Activated CD4-positive, alpha-beta memory T cell treated with anti-CD3 and anti-CD28 coated beads for 36 hours (primary cell): ENCODE measurements around the gene MAST4. TPM values are rescaled to one million over a fixed set of nuclear protein-coding genes. Genes with fewer than 3 reads are reported as not detected.

Experiments used
- CTCF ChIA-PET: fragments of 350-600 bp; sonication (Branson Sonifier 250); formaldehyde crosslinking; loops from one replicate; lab custom pipeline; 2021; ENCODE audit warnings: antibody characterized with exemption, inconsistent platforms; lab: Charles Lee
- POLR2A ChIA-PET: fragments of 350-600 bp; sonication (Branson Sonifier 250); formaldehyde crosslinking; loops from one replicate; lab custom pipeline; 2021; ENCODE audit warnings: antibody characterized with exemption; lab: Charles Lee
- DNase-seq: peaks from one replicate; pipeline ENCODE4 v3.0.0-alpha.2; 2020
- H3K27ac Mint-ChIP-seq: one replicate; pipeline ENCODE4 v1.8.0; 2021; ENCODE audit warnings: mixed read lengths
- H3K27me3 Mint-ChIP-seq: one replicate; pipeline ENCODE4 v1.8.0; 2021; ENCODE audit warnings: mixed read lengths
- H3K36me3 Mint-ChIP-seq: one replicate; pipeline ENCODE4 v1.8.0; 2021; ENCODE audit warnings: mixed read lengths
- H3K4me1 Mint-ChIP-seq: one replicate; pipeline ENCODE4 v1.8.0; 2021; ENCODE audit warnings: low read depth, mixed read lengths
- H3K4me3 Mint-ChIP-seq: one replicate; pipeline ENCODE4 v1.8.0; 2021; ENCODE audit warnings: mild to moderate bottlenecking, mixed read lengths
- H3K9me3 Mint-ChIP-seq: one replicate; pipeline ENCODE4 v1.8.0; 2021; ENCODE audit warnings: mixed read lengths
- intact Hi-C: fragments of 100-400 bp; cut with micrococcal nuclease; formaldehyde crosslinking; loops from one replicate; pipeline ENCODE4 v1.15.1; 2023
- total RNA-seq, 2 experiments: library from RNA; stranded (reverse); gene quantifications; one replicate each; pipeline ENCODE4 v1.2.3, GENCODE V29; 2021

Gene MAST4
- total RNA-seq, 2 experiments from 2014 or later = 30.2 to 30.3 TPM

DNA sequence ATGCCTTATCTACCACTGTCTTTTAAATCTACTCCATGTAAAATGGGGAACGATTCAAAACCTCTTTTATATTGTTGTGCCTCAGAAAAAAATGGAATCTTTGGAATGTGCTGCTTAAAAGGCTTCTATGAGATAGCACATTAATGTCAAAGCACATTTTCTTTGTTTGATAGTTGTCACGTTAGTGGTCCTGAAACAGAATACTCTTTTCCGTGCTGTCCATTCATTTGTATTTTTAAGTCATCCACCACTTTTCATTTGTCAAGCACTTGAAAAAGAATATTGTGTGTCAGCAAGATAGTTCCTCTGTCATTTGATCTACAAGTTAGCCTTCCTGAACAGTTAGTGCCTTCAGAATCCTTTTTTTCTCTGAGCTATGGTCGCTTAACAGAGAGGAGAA is 246.9 kb downstream of the MAST4 start:
- Mint-ChIP-seq H3K36me3 (no peaks in the 10 kb centered on the region), H3K27ac (no peak overlapping the region), H3K4me1 (peaks cover 52% of the 10 kb centered on the region), H3K4me3 (no peak overlapping the region), H3K27me3 (peaks cover 29% of the 10 kb centered on the region), H3K9me3 (no peaks in the 10 kb centered on the region)
- ChIA-PET POLR2A (interaction anchor here (0.7 to 1.7 kb wide), 2 partner anchors 14 to 18 kb away, joined by 3 to 5 read pairs; no protein-coding TSS in a partner anchor), CTCF (interaction anchor here (1.1 to 4.7 kb wide), 5 partner anchors 14 to 535 kb away, joined by 3 to 41 read pairs (median 4); no protein-coding TSS in a partner anchor)
- intact Hi-C loops = no loop called here
- DNase-seq = no peak

DNA sequence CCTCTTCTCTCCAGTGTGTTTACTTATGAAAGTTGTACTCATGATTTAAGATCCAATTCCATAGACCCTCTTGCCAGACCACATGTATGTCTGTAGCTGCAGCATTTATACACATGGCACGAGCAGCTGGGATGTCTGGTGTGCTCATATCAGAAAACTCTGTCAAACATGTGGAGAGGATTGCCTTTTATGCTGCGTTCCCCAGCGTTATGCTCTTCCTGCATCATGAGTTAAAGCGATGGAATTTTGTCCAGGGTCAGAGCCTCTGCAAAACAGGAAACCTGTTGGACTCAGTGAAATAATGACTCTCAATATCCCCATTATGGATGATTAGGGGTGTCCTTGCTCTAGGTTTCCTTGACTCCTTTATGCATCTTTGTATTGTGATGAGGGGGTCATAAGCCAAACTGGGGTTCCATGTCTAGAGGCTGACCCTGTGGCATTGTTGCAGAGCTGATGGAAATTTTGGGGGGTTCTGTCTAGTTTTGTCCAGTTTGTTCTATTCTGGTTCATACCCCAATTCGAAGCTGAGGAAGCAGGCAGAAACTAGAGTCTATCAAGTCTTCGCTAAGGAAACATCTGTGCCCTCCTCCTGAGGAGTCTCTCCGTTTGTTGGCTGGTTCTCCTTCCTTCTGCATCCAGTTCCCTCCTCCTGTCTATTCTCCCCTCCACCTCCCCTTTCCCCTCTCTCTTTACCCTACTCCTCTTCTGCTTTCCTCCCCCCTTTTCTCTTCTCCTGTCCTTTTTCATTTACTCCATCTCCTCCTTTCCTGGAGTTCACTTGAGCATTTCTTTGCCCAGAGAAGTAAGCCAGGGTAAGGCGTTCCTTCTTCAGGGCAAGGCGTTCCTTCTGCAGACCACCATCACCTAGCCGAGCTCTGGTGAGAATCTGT is 252.8 kb downstream of the MAST4 start:
- POLR2A ChIA-PET = no interaction called here
- no peaks in the 10 kb centered on the region for H3K36me3 Mint-ChIP-seq
- no peaks in the 10 kb centered on the region for H3K9me3 Mint-ChIP-seq
- intact Hi-C loops = no loop called here
- H3K4me3 Mint-ChIP-seq = no peak overlapping the region
- H3K27me3 Mint-ChIP-seq = peaks cover 29% of the 10 kb centered on the region
- peaks cover 17% of the 10 kb centered on the region for H3K4me1 Mint-ChIP-seq
- no peak for DNase-seq
- H3K27ac Mint-ChIP-seq = no peak overlapping the region
- CTCF ChIA-PET = no interaction called here

DNA sequence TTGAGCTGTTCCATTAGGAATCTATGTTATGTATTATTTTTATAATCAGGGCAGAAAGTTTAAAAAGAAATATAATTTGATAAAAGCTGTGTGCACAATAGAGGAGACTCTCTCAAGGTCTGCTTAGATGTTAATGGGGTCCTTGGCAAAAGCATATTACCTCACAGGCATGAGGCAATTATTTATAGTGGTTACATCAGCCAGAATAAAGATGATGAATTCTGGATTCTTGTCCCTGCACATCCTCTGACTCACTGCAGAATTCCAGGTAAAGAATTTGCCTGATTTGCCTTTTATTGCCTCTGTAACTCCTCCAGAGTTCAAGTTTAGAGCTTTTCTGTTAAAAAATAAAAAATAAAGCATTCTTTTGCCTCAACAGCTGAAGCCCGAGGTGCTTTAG is 253.6 kb downstream of the MAST4 start:
- peaks cover 11% of the 10 kb centered on the region for H3K4me1 Mint-ChIP-seq
- H3K27ac Mint-ChIP-seq = no peak overlapping the region
- ChIA-PET POLR2A (no interaction called here), CTCF (no interaction called here)
- peaks cover 25% of the 10 kb centered on the region for H3K27me3 Mint-ChIP-seq
- H3K9me3 Mint-ChIP-seq = no peaks in the 10 kb centered on the region
- DNase-seq = no peak
- H3K36me3 Mint-ChIP-seq = no peaks in the 10 kb centered on the region
- H3K4me3 Mint-ChIP-seq = no peak overlapping the region
- intact Hi-C loops = no loop called here

DNA sequence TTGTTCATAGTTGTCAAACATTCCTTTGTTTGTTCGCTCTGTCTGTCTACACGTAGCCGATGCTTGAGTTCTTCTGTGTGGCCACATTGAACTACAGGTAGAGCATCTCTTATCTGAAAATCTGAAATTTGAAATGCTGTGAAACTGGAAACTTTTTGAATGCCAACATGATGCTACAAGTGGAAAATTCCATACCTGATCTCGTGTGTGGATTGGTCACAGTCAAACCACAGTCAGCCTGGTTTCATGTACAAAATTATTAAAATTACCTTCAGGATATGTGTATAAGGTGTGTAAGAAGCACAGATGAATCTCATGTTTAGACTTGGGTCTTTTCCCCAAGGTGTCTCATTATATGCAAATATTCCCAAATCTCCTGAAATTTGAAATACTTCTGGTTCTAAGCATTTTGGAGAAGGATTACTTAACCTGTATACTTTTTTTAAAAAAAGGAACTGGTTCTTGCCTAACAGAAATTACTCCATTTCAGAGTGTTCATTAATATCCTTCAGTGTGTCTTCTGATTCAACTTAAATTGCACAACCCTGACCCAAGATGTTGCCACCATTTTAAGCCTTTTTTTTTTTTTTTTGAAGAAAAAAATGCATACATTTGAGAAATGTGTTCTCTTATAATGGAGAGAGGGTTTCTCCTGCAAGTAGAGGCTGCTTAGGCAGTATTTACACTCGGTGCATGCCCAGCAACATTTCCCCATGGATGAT is 254.3 kb downstream of the MAST4 start:
- no peak for DNase-seq
- Mint-ChIP-seq H3K36me3 (no peaks in the 10 kb centered on the region), H3K4me3 (no peak overlapping the region), H3K9me3 (no peaks in the 10 kb centered on the region), H3K4me1 (peaks cover 11% of the 10 kb centered on the region), H3K27me3 (peaks cover 22% of the 10 kb centered on the region), H3K27ac (no peak overlapping the region)
- intact Hi-C loops = no loop called here
- ChIA-PET POLR2A (no interaction called here), CTCF (no interaction called here)

DNA sequence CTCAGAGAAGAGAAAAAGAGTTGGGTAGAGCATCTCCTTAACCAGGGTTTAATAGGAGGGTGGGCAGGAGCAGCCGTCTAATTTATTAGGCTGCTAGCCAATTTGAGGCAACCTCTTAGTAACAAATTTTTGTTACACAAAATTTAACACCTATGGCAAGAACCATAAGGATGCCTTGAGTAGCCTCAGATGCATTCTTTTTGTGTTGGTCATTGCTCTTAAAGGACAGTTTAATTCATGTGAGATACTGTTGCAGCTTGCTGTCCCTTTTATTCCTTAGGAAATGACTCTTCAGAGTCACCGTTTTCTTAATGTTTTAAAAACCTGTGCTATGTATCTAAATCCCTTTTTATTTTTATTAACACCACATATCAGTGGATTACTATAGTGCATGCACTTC is 255.1 kb downstream of the MAST4 start:
- Mint-ChIP-seq H3K4me3 (no peak overlapping the region), H3K27ac (no peak overlapping the region), H3K9me3 (no peaks in the 10 kb centered on the region), H3K36me3 (no peaks in the 10 kb centered on the region), H3K4me1 (peaks cover 11% of the 10 kb centered on the region), H3K27me3 (peaks cover 22% of the 10 kb centered on the region)
- no peak for DNase-seq
- CTCF ChIA-PET = no interaction called here
- intact Hi-C loops = no loop called here
- POLR2A ChIA-PET = no interaction called here

DNA sequence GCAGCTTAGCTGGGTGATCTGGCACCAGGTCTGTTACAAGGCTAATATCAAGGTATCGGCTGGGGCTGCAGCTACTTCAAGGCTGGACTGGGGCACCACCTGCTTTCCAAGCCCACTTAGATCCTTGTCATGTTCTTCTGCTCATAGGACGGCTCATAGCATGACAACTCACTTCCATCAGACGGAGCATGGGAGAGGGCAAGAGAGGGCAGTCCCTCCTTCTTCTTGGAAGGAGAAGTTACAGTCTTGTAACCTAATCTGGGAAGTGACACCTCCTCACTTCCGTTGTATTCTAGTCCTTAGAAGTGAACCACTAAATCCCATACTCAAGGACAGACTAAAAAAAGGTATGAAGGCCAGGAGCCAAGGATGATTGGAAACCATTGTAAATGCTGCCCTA is 258.2 kb downstream of the MAST4 start:
- DNase-seq = no peak
- Mint-ChIP-seq H3K27me3 (peaks cover 14% of the 10 kb centered on the region), H3K36me3 (no peaks in the 10 kb centered on the region), H3K4me1 (peaks cover 10% of the 10 kb centered on the region), H3K4me3 (no peak overlapping the region), H3K9me3 (no peaks in the 10 kb centered on the region), H3K27ac (no peak overlapping the region)
- ChIA-PET CTCF (interaction anchor here (0.8 kb wide), 1 partner anchor 11 kb away, joined by 3 read pairs; no protein-coding TSS in a partner anchor), POLR2A (interaction anchor here (0.6 kb wide), 1 partner anchor 1515 kb away, joined by 3 read pairs; no protein-coding TSS in a partner anchor)
- intact Hi-C loops = no loop called here

DNA sequence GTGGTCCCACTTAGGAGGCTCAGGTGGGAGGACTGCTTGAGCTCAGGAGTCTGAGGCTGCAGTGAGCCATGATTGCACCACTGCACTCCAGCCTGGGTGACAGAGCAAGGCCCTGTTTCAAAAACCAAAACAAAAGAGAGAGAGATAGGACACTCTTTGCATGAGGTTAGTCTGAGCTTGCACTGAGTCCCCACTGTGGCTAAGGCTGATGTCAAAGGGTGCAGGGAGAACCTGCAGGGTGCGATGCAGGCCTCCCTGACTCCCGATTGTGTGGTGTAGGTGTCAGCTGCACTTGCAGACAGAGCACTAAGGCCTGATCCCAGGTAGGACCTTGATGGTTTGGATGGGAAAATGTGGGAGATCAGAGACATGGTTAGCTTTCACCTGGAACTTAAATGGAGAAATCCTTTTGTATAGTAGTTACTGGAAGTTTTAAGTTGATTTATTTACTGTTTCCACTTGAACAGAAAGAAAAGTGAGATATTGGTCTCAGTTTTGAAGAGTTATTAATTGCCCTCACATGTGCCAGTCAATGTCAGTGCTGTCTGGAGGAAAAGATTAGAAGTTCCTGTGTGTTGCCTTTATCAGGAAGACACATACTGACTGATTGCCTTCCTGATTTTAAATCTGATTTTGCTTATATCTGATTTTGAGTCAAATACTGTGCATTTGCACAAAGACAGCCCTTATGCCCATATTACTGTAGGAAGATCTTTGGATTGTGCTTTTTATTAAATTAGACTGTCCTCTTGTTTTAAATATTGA is 260.0 kb downstream of the MAST4 start:
- ChIA-PET POLR2A (interaction anchor here (0.6 kb wide), 2 partner anchors 10 to 351 kb away, joined by 3 to 8 read pairs; no protein-coding TSS in a partner anchor), CTCF (interaction anchor here (0.6 kb wide), 1 partner anchor 37 kb away, joined by 4 read pairs; no protein-coding TSS in a partner anchor)
- Mint-ChIP-seq H3K27ac (no peak overlapping the region), H3K36me3 (no peaks in the 10 kb centered on the region), H3K4me1 (no peaks in the 10 kb centered on the region), H3K27me3 (peaks cover 9% of the 10 kb centered on the region), H3K9me3 (no peaks in the 10 kb centered on the region), H3K4me3 (no peak overlapping the region)
- DNase-seq = no peak
- intact Hi-C loops = no loop called here

DNA sequence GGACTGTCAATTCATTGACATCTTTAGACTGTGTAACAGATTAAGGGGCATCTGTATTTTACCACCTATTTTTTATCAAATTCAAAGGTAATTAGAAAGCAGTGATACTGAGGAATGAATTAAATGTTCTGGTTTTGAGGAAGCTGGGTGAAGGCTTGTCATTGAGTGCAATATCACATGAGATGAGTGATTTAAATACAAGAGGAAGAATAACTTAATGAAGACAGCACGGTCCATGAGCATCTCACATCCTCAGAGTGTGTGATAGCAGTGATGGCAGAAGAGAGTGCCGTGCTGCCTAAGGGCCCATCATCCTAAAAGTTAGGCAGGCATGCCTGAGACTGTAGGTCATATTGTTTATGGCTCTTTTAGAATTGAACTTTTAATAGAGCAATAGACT is 263.3 kb downstream of the MAST4 start:
- no peak overlapping the region for H3K27ac Mint-ChIP-seq
- intact Hi-C loops = no loop called here
- H3K4me1 Mint-ChIP-seq = no peaks in the 10 kb centered on the region
- H3K4me3 Mint-ChIP-seq = no peak overlapping the region
- H3K36me3 Mint-ChIP-seq = no peaks in the 10 kb centered on the region
- H3K27me3 Mint-ChIP-seq = peaks cover 7% of the 10 kb centered on the region
- H3K9me3 Mint-ChIP-seq = no peaks in the 10 kb centered on the region
- no peak for DNase-seq
- ChIA-PET CTCF (interaction anchor here (1.9 kb wide), 1 partner anchor 45 kb away, joined by 7 read pairs; no protein-coding TSS in a partner anchor), POLR2A (no interaction called here)

DNA sequence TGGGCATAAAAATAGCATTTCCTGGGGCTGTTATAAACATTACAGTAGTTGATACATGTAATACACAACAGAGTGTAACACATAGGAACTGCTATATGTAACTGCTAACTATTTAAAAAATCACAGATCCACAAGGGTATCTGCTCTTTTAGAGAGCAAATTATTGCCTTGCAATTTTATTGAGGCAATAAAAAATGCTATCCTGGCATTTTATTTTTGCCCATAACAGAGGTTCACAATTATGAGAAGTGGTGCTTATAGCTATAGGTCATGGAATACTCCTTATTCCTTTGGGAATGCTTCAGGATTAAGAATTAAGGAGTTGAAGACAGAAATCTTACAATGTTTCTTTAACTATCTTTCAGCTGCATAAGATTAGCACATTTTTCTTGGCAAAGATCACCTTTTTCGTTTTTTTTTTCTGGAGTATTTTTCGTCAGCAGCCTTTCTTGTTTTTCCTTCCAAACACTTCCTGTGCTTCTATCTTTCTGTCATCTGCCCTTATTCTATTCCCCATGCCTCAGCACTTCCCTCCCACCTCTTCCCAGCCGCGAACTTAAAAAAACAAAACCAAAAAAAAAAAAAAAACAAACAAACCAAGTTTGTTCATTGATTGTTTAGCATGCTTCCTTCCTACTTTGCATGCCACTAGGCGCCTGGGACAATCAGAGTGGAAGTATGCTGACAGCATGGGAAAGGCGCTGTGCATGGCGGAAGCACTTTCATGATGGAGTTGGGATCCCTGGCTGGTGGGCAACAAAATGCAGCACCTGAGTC is 264.2 kb downstream of the MAST4 start:
- H3K27me3 Mint-ChIP-seq = peaks cover 7% of the 10 kb centered on the region
- ChIA-PET POLR2A (no interaction called here), CTCF (interaction anchor here (1.0 to 1.9 kb wide), 2 partner anchors 46 to 127 kb away, joined by 3 to 7 read pairs; no protein-coding TSS in a partner anchor)
- no peak overlapping the region for H3K27ac Mint-ChIP-seq
- no peaks in the 10 kb centered on the region for H3K9me3 Mint-ChIP-seq
- intact Hi-C loops = loop anchor here (5.0 kb wide), 1 partner anchor 33 kb away; no protein-coding TSS in a partner anchor
- no peaks in the 10 kb centered on the region for H3K36me3 Mint-ChIP-seq
- H3K4me1 Mint-ChIP-seq = no peaks in the 10 kb centered on the region
- DNase-seq = no peak
- H3K4me3 Mint-ChIP-seq = no peak overlapping the region

DNA sequence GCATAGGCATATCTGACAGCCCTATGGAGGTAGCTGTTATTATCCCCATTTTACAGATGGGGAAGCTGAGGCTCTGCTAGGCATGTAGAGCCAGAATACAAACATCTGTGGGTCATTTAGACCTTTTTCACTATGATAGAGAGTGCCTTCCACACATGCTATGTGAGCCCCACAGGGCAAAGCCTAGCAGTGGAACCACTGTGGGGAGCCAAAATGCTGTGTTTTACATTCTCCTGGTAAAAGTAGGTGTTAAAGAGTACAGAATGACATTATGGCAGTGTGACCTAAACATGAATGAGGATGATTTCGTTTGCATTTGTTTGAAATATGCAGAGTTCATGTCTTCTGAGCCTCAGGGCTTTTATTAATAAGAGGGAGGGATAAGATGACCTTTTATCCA is 265.2 kb downstream of the MAST4 start:
- POLR2A ChIA-PET = no interaction called here
- DNase-seq = no peak
- H3K27me3 Mint-ChIP-seq = peaks cover 9% of the 10 kb centered on the region
- CTCF ChIA-PET = interaction anchor here (1.9 kb wide), 1 partner anchor 47 kb away, joined by 7 read pairs; no protein-coding TSS in a partner anchor
- no peaks in the 10 kb centered on the region for H3K9me3 Mint-ChIP-seq
- no peak overlapping the region for H3K27ac Mint-ChIP-seq
- intact Hi-C loops = loop anchor here (5.0 kb wide), 1 partner anchor 34 kb away; no protein-coding TSS in a partner anchor
- no peak overlapping the region for H3K4me3 Mint-ChIP-seq
- H3K36me3 Mint-ChIP-seq = no peaks in the 10 kb centered on the region
- peaks cover 4% of the 10 kb centered on the region for H3K4me1 Mint-ChIP-seq

DNA sequence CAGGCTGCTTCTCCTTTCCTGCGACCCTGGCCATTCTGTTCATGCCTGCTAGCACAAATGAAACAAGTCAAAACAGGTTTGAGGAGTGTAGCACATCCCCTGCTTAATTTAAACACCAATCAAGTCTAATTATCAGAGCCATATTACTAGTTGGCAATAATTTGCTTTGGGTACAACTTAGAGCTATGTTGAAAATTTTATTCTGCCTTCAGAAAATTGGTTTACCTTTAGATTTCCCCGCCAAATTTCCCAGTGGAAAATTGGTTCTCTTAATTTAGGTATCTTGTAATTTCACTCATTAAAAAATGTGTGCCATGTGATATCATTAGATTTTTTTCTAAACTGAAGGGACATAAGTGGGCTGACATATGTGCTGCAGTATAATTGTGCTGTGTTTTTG is 265.8 kb downstream of the MAST4 start:
- intact Hi-C loops = loop anchor here (5.0 kb wide), 1 partner anchor 35 kb away; no protein-coding TSS in a partner anchor
- Mint-ChIP-seq H3K4me3 (no peak overlapping the region), H3K27me3 (peaks cover 10% of the 10 kb centered on the region), H3K36me3 (no peaks in the 10 kb centered on the region), H3K9me3 (no peaks in the 10 kb centered on the region), H3K4me1 (peaks cover 5% of the 10 kb centered on the region), H3K27ac (no peak overlapping the region)
- no peak for DNase-seq
- ChIA-PET POLR2A (no interaction called here), CTCF (interaction anchor here (0.8 to 1.0 kb wide), 2 partner anchors 42 to 555 kb away, joined by 3 to 5 read pairs; no protein-coding TSS in a partner anchor)
